GM15510 (cell line): ENCODE results near the gene DTNBP1.

Source experiments
- POLR2A ChIP-seq: IDR thresholded peaks from 3 replicates; pipeline ENCODE4 v1.6.1; 2011; ENCODE audit warnings: borderline replicate concordance; ENCODE audit not compliant: insufficient read length; ENCODE audit errors: extremely low read depth

DTNBP1 gene

GRCh38 chr6:15476631-15477380 lies 186.0 kb downstream of the DTNBP1 start:
- no peak for TF ChIP-seq POLR2A

DNA sequence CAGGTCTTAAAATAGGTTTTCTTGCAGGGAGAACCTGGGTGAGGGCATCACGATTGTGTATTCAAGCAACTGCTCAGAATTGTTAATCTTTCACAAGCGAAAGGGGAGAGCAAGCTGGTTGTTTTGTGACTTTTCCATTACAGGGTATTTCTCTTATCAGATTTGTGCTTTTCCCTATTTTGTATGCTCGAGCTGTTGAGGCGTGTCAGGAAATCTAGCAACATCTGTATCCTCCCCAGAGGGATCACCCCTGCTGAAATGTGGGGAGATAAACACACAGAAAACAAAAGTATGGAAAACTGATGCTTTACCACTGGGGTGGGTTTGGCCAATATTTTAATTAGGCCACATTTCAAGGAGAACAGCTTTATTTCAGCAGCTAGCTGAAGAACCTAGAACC lies 187.0 kb downstream of the DTNBP1 start:
- no peak for TF ChIP-seq POLR2A

DNA sequence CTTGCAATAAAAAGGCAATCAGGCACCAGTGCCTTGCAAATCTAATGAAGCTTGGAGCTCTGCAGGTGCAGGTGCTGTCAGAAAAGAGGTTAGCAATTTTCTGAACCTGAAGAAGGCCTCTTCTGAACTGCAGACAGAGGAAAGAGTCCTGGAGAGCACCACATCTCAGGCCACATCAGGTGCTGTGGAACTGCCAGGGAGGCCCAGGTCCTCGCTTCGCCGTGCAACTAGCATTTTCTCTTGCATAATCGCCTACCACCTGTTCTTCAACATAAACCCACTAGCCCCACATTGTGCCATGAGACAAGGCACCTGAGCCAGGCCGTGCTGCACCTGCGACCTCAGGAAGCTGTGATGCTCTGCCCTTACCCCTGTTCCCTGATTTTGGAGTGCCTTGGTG lies 187.6 kb downstream of the DTNBP1 start:
- TF ChIP-seq POLR2A, result no peak

GRCh38 chr6:15474196-15474595 lies 188.6 kb downstream of the DTNBP1 start:
- no peak for TF ChIP-seq POLR2A

GRCh38 chr6:15473741-15474161 lies 189.1 kb downstream of the DTNBP1 start:
- no peak for TF ChIP-seq POLR2A

DNA sequence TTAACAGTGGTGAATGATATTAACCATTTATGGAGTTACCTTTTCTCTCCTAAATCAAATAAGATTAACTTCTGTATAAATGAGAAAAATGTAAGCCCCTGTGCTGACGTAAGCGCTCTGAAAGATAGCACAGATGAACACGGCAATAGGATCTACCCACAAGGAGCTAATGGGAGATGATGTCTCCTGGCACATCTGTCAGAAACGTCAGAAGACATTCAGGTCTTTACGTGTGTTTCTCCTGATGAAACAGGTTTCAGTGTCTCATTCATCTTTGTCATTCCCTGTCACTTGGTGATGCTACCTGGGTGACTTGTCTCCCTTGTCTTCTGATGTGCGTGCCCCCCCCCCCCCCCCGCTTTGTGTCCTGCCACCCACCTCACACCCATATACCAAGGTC lies 189.7 kb downstream of the DTNBP1 start:
- TF ChIP-seq POLR2A, result no peak
